ENCODE results near the gene PTPRCAP. TPM values are rescaled to one million over a fixed set of nuclear protein-coding genes. Genes with fewer than 3 reads are reported as not detected.

Gene PTPRCAP
- total RNA-seq, 1 experiment from 2014 or later: 1.7 TPM

- Histone ChIP-seq H4K91ac (ENCODE audit: insufficient read length, low read depth, low read length) (no peak overlapping the region), H3K4me1 (ENCODE audit: insufficient read depth, low read length) (no peaks in the 10 kb centered on the region), H4K20me1 (ENCODE audit: control insufficient read depth, insufficient read depth, insufficient read length) (no peaks in the 10 kb centered on the region), H3K18ac (ENCODE audit: insufficient read length, low read depth, low read length) (no peak overlapping the region), H3K9ac (ENCODE audit: extremely low read depth, insufficient read length, low read length) (no peak overlapping the region), H2BK120ac (ENCODE audit: low read depth, low read length, poor library complexity, severe bottlenecking) (no peak overlapping the region), H4K5ac (ENCODE audit: insufficient read length, low read depth, low read length) (no peak overlapping the region), H2BK20ac (ENCODE audit: low read depth, low read length, poor library complexity, severe bottlenecking) (no peak overlapping the region), H2BK15ac (ENCODE audit: low read depth, low read length) (no peak overlapping the region), H3K27ac (ENCODE audit: insufficient read length, low read depth, low read length) (no peak overlapping the region), H3K79me1 (ENCODE audit: insufficient read depth, low read depth, low read length, poor library complexity, severe bottlenecking) (no peaks in the 10 kb centered on the region), H3K79me2 (ENCODE audit: insufficient read depth, low read length) (no peaks in the 10 kb centered on the region), H3K23me2 (ENCODE audit: insufficient read length, low read depth, low read length, poor library complexity, severe bottlenecking) (no peaks in the 10 kb centered on the region), H3K23ac (ENCODE audit: insufficient read length, low read depth, low read length) (no peak overlapping the region), H3K56ac (ENCODE audit: insufficient read length, low read depth, low read length) (no peak overlapping the region), H3K4ac (ENCODE audit: low read depth, low read length) (no peak overlapping the region), H2AFZ (ENCODE audit: low read length) (no peak overlapping the region), H3K4me2 (ENCODE audit: insufficient read depth, insufficient read length, low read length) (no peak overlapping the region), H3K9me3 (ENCODE audit: control insufficient read depth, low read depth, low read length) (no peaks in the 10 kb centered on the region), H2BK5ac (ENCODE audit: insufficient read length, low read length) (no peak overlapping the region), H3K27me3 (ENCODE audit: insufficient read depth, low read length) (no peaks in the 10 kb centered on the region), H2AK5ac (ENCODE audit: insufficient read length, low read length) (no peak overlapping the region), H3T11ph (ENCODE audit: low read length) (no peak overlapping the region), H4K8ac (replicated peaks; ENCODE audit: insufficient read length, low read depth, low read length) (no peak overlapping the region), H3K14ac (ENCODE audit: insufficient read depth, low read length) (no peak overlapping the region), H2BK12ac (ENCODE audit: insufficient read length, low read depth, low read length) (no peak overlapping the region)
- no peak for TF ChIP-seq CTCF (conservative IDR thresholded peaks at IDR 0.05)
- H3K27me3 Mint-ChIP-seq (ENCODE audit: low read depth): peaks cover 49% of the 10 kb centered on the region
- no CpG with 5 or more reads among the region's 24 CpGs for WGBS (ENCODE audit: extremely low coverage, insufficient read length, low lambda C conversion rate)
- no peak overlapping the region for H3K4me3 Mint-ChIP-seq
- DNase-seq: no peak
- H3K4me1 Mint-ChIP-seq: peaks cover 14 to 28% of the 10 kb centered on the region in 2 experiments
- no peak overlapping the region for H3K27ac Mint-ChIP-seq
- no peaks in the 10 kb centered on the region for H3K36me3 Mint-ChIP-seq (ENCODE audit: insufficient read depth in 1 of 3, low read depth in 3 of 3)
- no peaks in the 10 kb centered on the region for H3K9me3 Mint-ChIP-seq
Measured at GRCh38 chr11:67409261-67409666, 28.2 kb downstream of the PTPRCAP start.
